Measurements from ENCODE around the gene AGBL5.

- TF ChIP-seq, protein P1, sequence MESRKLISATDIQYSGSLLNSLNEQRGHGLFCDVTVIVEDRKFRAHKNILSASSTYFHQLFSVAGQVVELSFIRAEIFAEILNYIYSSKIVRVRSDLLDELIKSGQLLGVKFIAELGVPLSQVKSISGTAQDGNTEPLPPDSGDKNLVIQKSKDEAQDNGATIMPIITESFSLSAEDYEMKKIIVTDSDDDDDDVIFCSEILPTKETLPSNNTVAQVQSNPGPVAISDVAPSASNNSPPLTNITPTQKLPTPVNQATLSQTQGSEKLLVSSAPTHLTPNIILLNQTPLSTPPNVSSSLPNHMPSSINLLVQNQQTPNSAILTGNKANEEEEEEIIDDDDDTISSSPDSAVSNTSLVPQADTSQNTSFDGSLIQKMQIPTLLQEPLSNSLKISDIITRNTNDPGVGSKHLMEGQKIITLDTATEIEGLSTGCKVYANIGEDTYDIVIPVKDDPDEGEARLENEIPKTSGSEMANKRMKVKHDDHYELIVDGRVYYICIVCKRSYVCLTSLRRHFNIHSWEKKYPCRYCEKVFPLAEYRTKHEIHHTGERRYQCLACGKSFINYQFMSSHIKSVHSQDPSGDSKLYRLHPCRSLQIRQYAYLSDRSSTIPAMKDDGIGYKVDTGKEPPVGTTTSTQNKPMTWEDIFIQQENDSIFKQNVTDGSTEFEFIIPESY (CRISPR knock-in tag; IDR thresholded peaks at IDR 0.05) = no peak
- TF ChIP-seq ILF3 (IDR thresholded peaks at IDR 0.05; ENCODE audit: borderline replicate concordance) = no peak
Measured at GRCh38 chr2:27009716-27010115, 41.8 kb upstream of the AGBL5 start.
